ENCODE data around the gene ROBO4.

The ROBO4 gene

GRCh38 chr11:124891373-124891861 lies 6.2 kb downstream of the ROBO4 start:
- Histone ChIP-seq H4K91ac (ENCODE audit: low read length) (no peak overlapping the region), H3K36me3 (ENCODE audit: control insufficient read depth in 1 of 2, insufficient read depth in 2 of 2, low read depth in 1 of 2, low read length in 2 of 2) (peaks cover 0 to 3% of the 10 kb centered on the region in 2 experiments), H3K79me1 (replicated peaks; ENCODE audit: low read length, poor library complexity, severe bottlenecking) (no peaks in the 10 kb centered on the region), H4K8ac (ENCODE audit: low read length) (no peak overlapping the region), H2BK12ac (ENCODE audit: low read length in 2 of 2) (no peak overlapping the region), H3K4me2 (ENCODE audit: low read length, poor library complexity, severe bottlenecking) (no peak overlapping the region), H3K4me3 (ENCODE audit: insufficient read depth in 1 of 2, low read depth in 1 of 2, low read length in 2 of 2) (no peak overlapping the region), H3K14ac (ENCODE audit: low read length in 2 of 2) (no peak overlapping the region), H3K9ac (ENCODE audit: low read length) (peak overlapping the region; percentile 18), H3K9me3 (ENCODE audit: control insufficient read depth, low read length) (no peaks in the 10 kb centered on the region), H2BK120ac (ENCODE audit: low read depth, low read length) (no peak overlapping the region), H3K27me3 (ENCODE audit: control insufficient read depth in 1 of 2, insufficient read depth in 1 of 2, low read length in 2 of 2) (peaks cover 0 to 18% of the 10 kb centered on the region in 2 experiments), H3K18ac (ENCODE audit: low read depth in 1 of 2, low read length in 2 of 2) (no peak overlapping the region), H3K4ac (ENCODE audit: low read depth in 1 of 2, low read length in 2 of 2) (no peak overlapping the region), H3K27ac (ENCODE audit: low read length, poor library complexity, severe bottlenecking) (no peak overlapping the region), H2AFZ (ENCODE audit: low read depth, low read length) (no peak overlapping the region), H3K23ac (ENCODE audit: low read length in 2 of 2) (no peak overlapping the region), H2BK15ac (ENCODE audit: low read depth, poor library complexity, severe bottlenecking) (no peak overlapping the region), H3K4me1 (ENCODE audit: control insufficient read depth, insufficient read depth, low read depth, low read length) (peaks cover 4% of the 10 kb centered on the region), H2BK5ac (ENCODE audit: low read depth, low read length, poor library complexity, severe bottlenecking) (no peak overlapping the region), H2AK5ac (ENCODE audit: low read length, severe bottlenecking) (no peak overlapping the region)
- no peak for DNase-seq
- 42% methylated on average over 11 of the region's 12 CpGs for WGBS

- no peak overlapping the region for H4K8ac ChIP-seq (ENCODE audit: low read length)
- H3K27me3 ChIP-seq (ENCODE audit: control insufficient read depth in 1 of 2, insufficient read depth in 1 of 2, low read length in 2 of 2) = peaks cover 0 to 18% of the 10 kb centered on the region in 2 experiments
- no peak overlapping the region for H3K18ac ChIP-seq (ENCODE audit: low read depth in 1 of 2, low read length in 2 of 2)
- no peaks in the 10 kb centered on the region for H3K9me3 ChIP-seq (ENCODE audit: control insufficient read depth, low read length)
- no peak overlapping the region for H2BK15ac ChIP-seq (ENCODE audit: low read depth, poor library complexity, severe bottlenecking)
- H2AFZ ChIP-seq (ENCODE audit: low read depth, low read length) = no peak overlapping the region
- no peak overlapping the region for H2BK5ac ChIP-seq (ENCODE audit: low read depth, low read length, poor library complexity, severe bottlenecking)
- H3K4me2 ChIP-seq (ENCODE audit: low read length, poor library complexity, severe bottlenecking) = no peak overlapping the region
- H4K91ac ChIP-seq (ENCODE audit: low read length) = no peak overlapping the region
- no peak overlapping the region for H3K23ac ChIP-seq (ENCODE audit: low read length in 2 of 2)
- 78% methylated on average over 8 of the region's 9 CpGs for WGBS
- no peak overlapping the region for H3K14ac ChIP-seq (ENCODE audit: low read length in 2 of 2)
- H2BK12ac ChIP-seq (ENCODE audit: low read length in 2 of 2) = no peak overlapping the region
- peaks cover 0 to 5% of the 10 kb centered on the region in 2 experiments for H3K36me3 ChIP-seq (ENCODE audit: control insufficient read depth in 1 of 2, insufficient read depth in 2 of 2, low read depth in 1 of 2, low read length in 2 of 2)
- no peak overlapping the region for H3K27ac ChIP-seq (ENCODE audit: low read length, poor library complexity, severe bottlenecking)
- no peak for DNase-seq
- H3K9ac ChIP-seq (ENCODE audit: low read length) = peak overlapping the region; percentile 18
- H3K4ac ChIP-seq (ENCODE audit: low read depth in 1 of 2, low read length in 2 of 2) = no peak overlapping the region
- H3K4me1 ChIP-seq (ENCODE audit: control insufficient read depth, insufficient read depth, low read depth, low read length) = no peaks in the 10 kb centered on the region
- H3K79me1 ChIP-seq (replicated peaks; ENCODE audit: low read length, poor library complexity, severe bottlenecking) = no peaks in the 10 kb centered on the region
- no peak overlapping the region for H2BK120ac ChIP-seq (ENCODE audit: low read depth, low read length)
- H2AK5ac ChIP-seq (ENCODE audit: low read length, severe bottlenecking) = no peak overlapping the region
- no peak overlapping the region for H3K4me3 ChIP-seq (ENCODE audit: insufficient read depth in 1 of 2, low read depth in 1 of 2, low read length in 2 of 2)
Observed at GRCh38 chr11:124890683-124891372, 6.8 kb downstream of the ROBO4 start.

GRCh38 chr11:124890151-124890550 lies 7.5 kb downstream of the ROBO4 start:
- no peak overlapping the region for H4K8ac ChIP-seq (ENCODE audit: low read length)
- H3K4ac ChIP-seq (ENCODE audit: low read depth in 1 of 2, low read length in 2 of 2) = no peak overlapping the region
- H4K91ac ChIP-seq (ENCODE audit: low read length) = no peak overlapping the region
- peaks cover 0 to 7% of the 10 kb centered on the region in 2 experiments for H3K36me3 ChIP-seq (ENCODE audit: control insufficient read depth in 1 of 2, insufficient read depth in 2 of 2, low read depth in 1 of 2, low read length in 2 of 2)
- no peak overlapping the region for H3K4me2 ChIP-seq (ENCODE audit: low read length, poor library complexity, severe bottlenecking)
- H2BK5ac ChIP-seq (ENCODE audit: low read depth, low read length, poor library complexity, severe bottlenecking) = no peak overlapping the region
- no peak overlapping the region for H3K23ac ChIP-seq (ENCODE audit: low read length in 2 of 2)
- no peak overlapping the region for H3K9ac ChIP-seq (ENCODE audit: low read length)
- H3K9me3 ChIP-seq (ENCODE audit: control insufficient read depth, low read length) = no peaks in the 10 kb centered on the region
- H3K27ac ChIP-seq (ENCODE audit: low read length, poor library complexity, severe bottlenecking) = no peak overlapping the region
- no peak overlapping the region for H2AK5ac ChIP-seq (ENCODE audit: low read length, severe bottlenecking)
- no peak overlapping the region for H2BK15ac ChIP-seq (ENCODE audit: low read depth, poor library complexity, severe bottlenecking)
- H2AFZ ChIP-seq (ENCODE audit: low read depth, low read length) = no peak overlapping the region
- no CpG with 5 or more reads among the region's 2 CpGs for WGBS
- H3K4me1 ChIP-seq (ENCODE audit: control insufficient read depth, insufficient read depth, low read depth, low read length) = no peaks in the 10 kb centered on the region
- H3K79me1 ChIP-seq (replicated peaks; ENCODE audit: low read length, poor library complexity, severe bottlenecking) = no peaks in the 10 kb centered on the region
- no peak for DNase-seq
- H2BK120ac ChIP-seq (ENCODE audit: low read depth, low read length) = no peak overlapping the region
- no peak overlapping the region for H3K14ac ChIP-seq (ENCODE audit: low read length in 2 of 2)
- no peak overlapping the region for H2BK12ac ChIP-seq (ENCODE audit: low read length in 2 of 2)
- H3K4me3 ChIP-seq (ENCODE audit: insufficient read depth in 1 of 2, low read depth in 1 of 2, low read length in 2 of 2) = no peak overlapping the region
- H3K27me3 ChIP-seq (ENCODE audit: control insufficient read depth in 1 of 2, insufficient read depth in 1 of 2, low read length in 2 of 2) = peaks cover 0 to 18% of the 10 kb centered on the region in 2 experiments
- H3K18ac ChIP-seq (ENCODE audit: low read depth in 1 of 2, low read length in 2 of 2) = no peak overlapping the region

GRCh38 chr11:124889191-124890091 lies 8.2 kb downstream of the ROBO4 start:
- Histone ChIP-seq H3K18ac (ENCODE audit: low read depth in 1 of 2, low read length in 2 of 2) (no peak overlapping the region), H3K4me1 (ENCODE audit: control insufficient read depth, insufficient read depth, low read depth, low read length) (no peaks in the 10 kb centered on the region), H3K27me3 (ENCODE audit: control insufficient read depth in 1 of 2, insufficient read depth in 1 of 2, low read length in 2 of 2) (peaks cover 0 to 18% of the 10 kb centered on the region in 2 experiments), H3K4ac (ENCODE audit: low read depth in 1 of 2, low read length in 2 of 2) (no peak overlapping the region), H2BK12ac (ENCODE audit: low read length in 2 of 2) (no peak overlapping the region), H2BK5ac (ENCODE audit: low read depth, low read length, poor library complexity, severe bottlenecking) (no peak overlapping the region), H2BK15ac (ENCODE audit: low read depth, poor library complexity, severe bottlenecking) (no peak overlapping the region), H3K9ac (ENCODE audit: low read length) (no peak overlapping the region), H3K4me3 (ENCODE audit: insufficient read depth in 1 of 2, low read depth in 1 of 2, low read length in 2 of 2) (no peak overlapping the region), H2AFZ (ENCODE audit: low read depth, low read length) (no peak overlapping the region), H3K23ac (ENCODE audit: low read length in 2 of 2) (no peak overlapping the region), H3K14ac (ENCODE audit: low read length in 2 of 2) (no peak overlapping the region), H4K91ac (ENCODE audit: low read length) (no peak overlapping the region), H2AK5ac (ENCODE audit: low read length, severe bottlenecking) (no peak overlapping the region), H2BK120ac (ENCODE audit: low read depth, low read length) (no peak overlapping the region), H4K8ac (ENCODE audit: low read length) (no peak overlapping the region), H3K36me3 (ENCODE audit: control insufficient read depth in 1 of 2, insufficient read depth in 2 of 2, low read depth in 1 of 2, low read length in 2 of 2) (peaks cover 0 to 12% of the 10 kb centered on the region in 2 experiments), H3K27ac (ENCODE audit: low read length, poor library complexity, severe bottlenecking) (no peak overlapping the region), H3K9me3 (ENCODE audit: control insufficient read depth, low read length) (no peaks in the 10 kb centered on the region), H3K4me2 (ENCODE audit: low read length, poor library complexity, severe bottlenecking) (no peak overlapping the region), H3K79me1 (replicated peaks; ENCODE audit: low read length, poor library complexity, severe bottlenecking) (no peaks in the 10 kb centered on the region)
- 88% methylated on average over 1 of the region's 2 CpGs for WGBS
- DNase-seq = no peak
